GM12878 (cell line): ENCODE measurements around the gene POU2AF1. TPM values are rescaled to one million over a fixed set of nuclear protein-coding genes. Genes with fewer than 3 reads are reported as not detected.

Source experiments
- ATAC-seq: fragments of 200-7000 bp; cut with Tn5 transposase; 3 replicates; pipeline ENCODE4 v1.9.1; 2020; ENCODE audit warnings: mild to moderate bottlenecking, moderate library complexity
- BruUV-seq: library from RNA; stranded (reverse); fragments of 400-500 nt; replicated peaks from 2 replicates; lab custom pipeline; 2021; lab: Mats Ljungman, UMichigan
- CTCF ChIA-PET: fragments of 300-600 bp; sonication (Branson Sonifier 250); formaldehyde crosslinking; extraction: SDS; loops from one replicate; lab custom pipeline; 2021; ENCODE audit warnings: inconsistent platforms; lab: Yijun Ruan, JAX
- POLR2A ChIA-PET: fragments of 350-600 bp; formaldehyde crosslinking; extraction: SDS; loops from one replicate; lab custom pipeline; 2021; ENCODE audit warnings: inconsistent platforms; lab: Charles Lee
- RAD21 ChIA-PET: fragments of 300-600 bp; sonication (Branson Sonifier 250); formaldehyde crosslinking; loops from one replicate; lab custom pipeline; 2023; ENCODE audit warnings: antibody characterized with exemption; ENCODE audit not compliant: unreplicated experiment; lab: Charles Lee
- SMC1A ChIA-PET: fragments of 300-600 bp; sonication (Branson Sonifier 250); formaldehyde crosslinking; loops from one replicate; lab custom pipeline; 2023; ENCODE audit not compliant: unreplicated experiment, uncharacterized antibody; lab: Charles Lee
- DNase-seq: peaks from one replicate; pipeline ENCODE4 v3.0.0-alpha.2; 2011; ENCODE audit warnings: low read depth, low spot score
- FAIRE-seq: peaks from 3 replicates; lab custom pipeline; 2011; peaks lifted over from hg19 to GRCh38; lab: Jason Lieb, UNC
- H2AFZ ChIP-seq: 2 replicates; pipeline ENCODE4 v1.6.0; 2011; ENCODE audit warnings: low read depth, low read length, control low read depth; ENCODE audit not compliant: control insufficient read depth
- H3K27ac ChIP-seq: 2 replicates; pipeline ENCODE4 v1.5.1; 2011; ENCODE audit warnings: control low read depth; ENCODE audit not compliant: control insufficient read depth, insufficient read depth
- H3K27me3 ChIP-seq, 2 experiments: replicated peaks in 1 of 2; 2 replicates each; pipeline versions ENCODE4 v1.6.0 to v1.6.1; 2011; ENCODE audit warnings: low read length in 1 of 2; ENCODE audit not compliant: control insufficient read depth in 2 of 2, insufficient read depth in 2 of 2
- H3K36me3 ChIP-seq, 2 experiments: 2 replicates each; pipeline ENCODE4 v1.5.1; 2011; ENCODE audit warnings: low read length in 1 of 2; ENCODE audit not compliant: control insufficient read depth in 2 of 2, insufficient read depth in 2 of 2
- H3K4me1 ChIP-seq: 2 replicates; pipeline ENCODE4 v1.6.1; 2011; ENCODE audit warnings: mild to moderate bottlenecking, low read length, moderate library complexity, mixed read lengths; ENCODE audit not compliant: control insufficient read depth, insufficient read depth
- H3K4me2 ChIP-seq: 2 replicates; pipeline ENCODE4 v1.6.0; 2011; ENCODE audit warnings: control low read depth; ENCODE audit not compliant: control insufficient read depth, insufficient read depth
- H3K4me3 ChIP-seq: fragments of 200-600 bp; sonication (generic); 2 replicates; pipeline ENCODE4 v1.5.1; 2016
- H3K79me2 ChIP-seq: 2 replicates; pipeline ENCODE4 v1.6.0; 2011; ENCODE audit warnings: low read length; ENCODE audit not compliant: control insufficient read depth, insufficient read depth
- H3K9ac ChIP-seq: 2 replicates; pipeline ENCODE4 v1.8.0; 2011; ENCODE audit warnings: low read length, control low read depth, mixed read lengths; ENCODE audit not compliant: control insufficient read depth, insufficient read depth
- H3K9me3 ChIP-seq: replicated peaks from 3 replicates; pipeline ENCODE4 v1.5.1; 2011; ENCODE audit warnings: mild to moderate bottlenecking, low read length; ENCODE audit not compliant: control insufficient read depth, insufficient read depth
- H4K20me1 ChIP-seq: 2 replicates; pipeline ENCODE4 v1.6.0; 2011; ENCODE audit not compliant: control insufficient read depth, insufficient read depth
- DPF2 ChIP-seq: fragments of 450-650 bp; IDR thresholded peaks from 2 replicates; pipeline ENCODE4 v1.6.1; 2017; ENCODE audit warnings: mild to moderate bottlenecking
- E4F1 ChIP-seq: fragments of 450-650 bp; IDR thresholded peaks from 2 replicates; pipeline ENCODE4 v1.6.1; 2018; ENCODE audit warnings: borderline replicate concordance, mild to moderate bottlenecking; ENCODE audit not compliant: partially characterized antibody
- EGR1 ChIP-seq, 2 experiments: IDR thresholded peaks; 1 replicate in 1 of 2; 2 replicates in 1 of 2; pipeline ENCODE4 v1.6.1; 2011 to 2012; ENCODE audit warnings: low read depth in 2 of 2, low read length in 2 of 2, borderline replicate concordance in 1 of 2, mild to moderate bottlenecking in 1 of 2, moderate library complexity in 1 of 2
- GATAD2B ChIP-seq: fragments of 450-650 bp; conservative IDR thresholded peaks from 2 replicates; pipeline ENCODE4 v1.6.1; 2017; ENCODE audit warnings: low read depth, mild to moderate bottlenecking, moderate library complexity
- HCFC1 ChIP-seq: fragments of 150-350 bp; IDR thresholded peaks from 2 replicates; pipeline ENCODE4 v1.6.1; 2014; ENCODE audit warnings: low read length
- IKZF1 ChIP-seq: fragments of 450-650 bp; conservative IDR thresholded peaks from 2 replicates; pipeline ENCODE4 v1.6.1; 2017; ENCODE audit warnings: antibody characterized with exemption, mild to moderate bottlenecking
- IRF3 ChIP-seq: fragments of 450-650 bp; IDR thresholded peaks from 2 replicates; pipeline ENCODE4 v1.6.1; 2014; ENCODE audit warnings: mild to moderate bottlenecking
- KLF5 ChIP-seq: fragments of 450-650 bp; IDR thresholded peaks from 2 replicates; pipeline ENCODE4 v1.6.1; 2014; ENCODE audit warnings: mild to moderate bottlenecking; ENCODE audit not compliant: partially characterized antibody
- NR2C1 ChIP-seq: fragments of 450-650 bp; IDR thresholded peaks from 2 replicates; pipeline ENCODE4 v1.6.1; 2017; ENCODE audit warnings: antibody characterized with exemption, mild to moderate bottlenecking, moderate library complexity
- POU2F2 ChIP-seq: IDR thresholded peaks from 3 replicates; pipeline ENCODE4 v1.6.1; 2011; ENCODE audit warnings: low read depth, mild to moderate bottlenecking, low read length, borderline replicate concordance
- RBBP5 ChIP-seq: fragments of 200-600 bp; sonication (generic); conservative IDR thresholded peaks from 2 replicates; pipeline ENCODE4 v1.6.1; 2016
- SIX5 ChIP-seq: IDR thresholded peaks from 2 replicates; pipeline ENCODE4 v1.6.1; 2011; ENCODE audit warnings: mild to moderate bottlenecking, low read depth, low read length, moderate library complexity; ENCODE audit not compliant: severe bottlenecking
- ZNF622 ChIP-seq: fragments of 450-650 bp; IDR thresholded peaks from 2 replicates; pipeline ENCODE4 v1.6.1; 2017; ENCODE audit warnings: mild to moderate bottlenecking, inconsistent platforms
- ZZZ3 ChIP-seq: IDR thresholded peaks from 2 replicates; pipeline ENCODE4 v1.6.1; 2011; ENCODE audit warnings: low read depth; ENCODE audit not compliant: control insufficient read depth, insufficient read length
- WGBS: methylation state at CpG from one replicate; pipeline ENCODE4 v1.1.6; 2016; ENCODE audit warnings: low lambda C conversion rate; ENCODE audit not compliant: insufficient replicate concordance, insufficient coverage; ENCODE audit errors: missing lambda C conversion rate; 5-methylcytosine and 5-hydroxymethylcytosine counted together
- in situ Hi-C: fragments of 300-500 bp; cut with MboI; formaldehyde crosslinking; loops from 9 replicates; pipeline ENCODE4 v1.14.3; 2018; ENCODE audit warnings: mixed read lengths
- intact Hi-C: fragments of 100-400 bp; cut with micrococcal nuclease; formaldehyde crosslinking; loops from one replicate; pipeline ENCODE4 v1.14.2; 2022; ENCODE audit not compliant: unreplicated experiment
- polyA plus RNA-seq, 11 experiments: library from polyadenylated mRNA; depleted of rRNA in 4 of 11; unstranded in 6 of 11; stranded (reverse) in 5 of 11; fragments of >200 nt; fragmentation: Nextera tagmentation in 4 of 11; fragmentation: Illumina TruSeq in 1 of 11; extraction: Ambion mirVana in 4 of 11; extraction: Trizol in 1 of 11; gene quantifications; 1 replicate in 1 of 11; 2 replicates in 10 of 11; pipeline versions ENCODE4 v1.2.1 to v1.2.3, GENCODE V29; 2011 to 2016; ENCODE audit warnings: inconsistent platforms in 2 of 11, missing spikeins in 2 of 11, low read depth in 1 of 11
- total RNA-seq, 4 experiments: library from RNA; depleted of rRNA in 3 of 4; stranded (reverse); fragments of >200 nt in 3 of 4; fragmentation: Illumina TruSeq in 1 of 4; extraction: Trizol in 1 of 4; gene quantifications; 2 replicates each; pipeline versions ENCODE4 v1.2.1 to v1.2.3, GENCODE V29; 2013 to 2021

The POU2AF1 gene
- total and polyA plus RNA-seq, 10 of the 15 experiments (the other 5 are each of a cell fraction or from before 2014, with no cell fraction given) = 13.1 to 169 (median 75.5) TPM

- in situ Hi-C loops = no loop called here
- Histone ChIP-seq H3K27me3 (peaks cover 0 to 2% of the 10 kb centered on the region in 2 experiments; a peak in 3 of 4 replicates), H3K27ac (no peak overlapping the region), H2AFZ (no peak overlapping the region), H3K4me2 (no peak overlapping the region), H3K9me3 (no peaks in the 10 kb centered on the region), H3K9ac (no peak overlapping the region), H4K20me1 (no peaks in the 10 kb centered on the region; the same call in 1 of the 2 replicates), H3K36me3 (no peaks in the 10 kb centered on the region), H3K4me3 (no peak overlapping the region), H3K79me2 (no peaks in the 10 kb centered on the region), H3K4me1 (no peaks in the 10 kb centered on the region)
- ChIA-PET POLR2A (no interaction called here), CTCF (no interaction called here), RAD21 (no interaction called here), SMC1A (interaction anchor here (1.6 to 1.9 kb wide), 3 partner anchors 10 to 102 kb away, joined by 3 to 8 read pairs (median 3); no protein-coding TSS in a partner anchor)
- no peak for ATAC-seq
- no peak for DNase-seq
- TF ChIP-seq RBBP5 = no peak
- no peak for TF ChIP-seq IRF3
- intact Hi-C loops = no loop called here
- 69% methylated on average over 2 of the region's 2 CpGs for WGBS
- BruUV-seq = no TSS peak
- no peak for FAIRE-seq
Observed at GRCh38 chr11:111322534-111322933, 56.5 kb downstream of the POU2AF1 start.

GRCh38 chr11:111320728-111321568 lies 58.1 kb downstream of the POU2AF1 start:
- no TSS peak for BruUV-seq
- peaks cover 0 to 2% of the 10 kb centered on the region in 2 experiments; a peak in 3 of 4 replicates for H3K27me3 ChIP-seq
- H2AFZ ChIP-seq = no peak overlapping the region
- SMC1A ChIA-PET = no interaction called here
- no peaks in the 10 kb centered on the region for H3K79me2 ChIP-seq
- DNase-seq (no peak), FAIRE-seq (no peak), ATAC-seq (no peak)
- H4K20me1 ChIP-seq = no peaks in the 10 kb centered on the region; the same call in 1 of the 2 replicates
- RAD21 ChIA-PET = no interaction called here
- in situ Hi-C loops (no loop called here), intact Hi-C loops (no loop called here)
- H3K36me3 ChIP-seq = no peaks in the 10 kb centered on the region
- H3K4me3 ChIP-seq = no peak overlapping the region
- H3K9me3 ChIP-seq = no peaks in the 10 kb centered on the region
- H3K4me2 ChIP-seq = no peak overlapping the region
- CTCF ChIA-PET = interaction anchor here (1.0 to 1.2 kb wide), 2 partner anchors 9 to 107 kb away, joined by 3 read pairs; no protein-coding TSS in a partner anchor
- 57% methylated on average over 5 of the region's 5 CpGs for WGBS
- H3K9ac ChIP-seq = no peak overlapping the region
- POLR2A ChIA-PET = no interaction called here
- H3K27ac ChIP-seq = no peak overlapping the region
- H3K4me1 ChIP-seq = no peaks in the 10 kb centered on the region
- TF ChIP-seq ZZZ3 = no peak
- no peak for TF ChIP-seq IKZF1
- TF ChIP-seq E4F1 = no peak
- no peak for TF ChIP-seq KLF5
- TF ChIP-seq GATAD2B = no peak
- TF ChIP-seq SIX5 = no peak
- no peak for TF ChIP-seq NR2C1
- TF ChIP-seq HCFC1 = no peak
- no peak for TF ChIP-seq POU2F2
- TF ChIP-seq DPF2 = no peak
- TF ChIP-seq EGR1 (IDR thresholded peaks at IDR 0.05; ENCODE audit: borderline replicate concordance in 1 of 2, low read depth in 2 of 2, low read length in 2 of 2) = no peak
- TF ChIP-seq ZNF622 = no peak
